Measurements from ENCODE around the gene COL5A1.
"Not testable (repeated sequence)": the region's sequence is repeated elsewhere in the genome, so short reads cannot be mapped to it uniquely, and the experiment has no call there.

COL5A1 gene

GRCh38 chr9:134678206-134678605, 36.6 kb downstream of the COL5A1 start:
- Mint-ChIP-seq H3K27me3 (no peaks in the 10 kb centered on the region), H3K27ac (ENCODE audit: low read depth) (no peak overlapping the region), H3K36me3 (ENCODE audit: insufficient read depth) (no peaks in the 10 kb centered on the region), H3K4me3 (no peak overlapping the region), H3K9me3 (no peaks in the 10 kb centered on the region), H3K4me1 (no peaks in the 10 kb centered on the region)
- DNase-seq (ENCODE audit: low spot score in 2 of 2) (no peak), ATAC-seq (replicated peaks; ENCODE audit: extremely low read depth, poor library complexity, severe bottlenecking) (no peak)

- no peaks in the 10 kb centered on the region for H3K36me3 Mint-ChIP-seq (ENCODE audit: insufficient read depth)
- no peak for DNase-seq (ENCODE audit: low spot score in 2 of 2)
- H3K27ac Mint-ChIP-seq (ENCODE audit: low read depth) = no peak overlapping the region
- no peak overlapping the region for H3K4me3 Mint-ChIP-seq
- H3K4me1 Mint-ChIP-seq = no peaks in the 10 kb centered on the region
- no peaks in the 10 kb centered on the region for H3K9me3 Mint-ChIP-seq
- no peaks in the 10 kb centered on the region for H3K27me3 Mint-ChIP-seq
- ATAC-seq (replicated peaks; ENCODE audit: extremely low read depth, poor library complexity, severe bottlenecking) = no peak
Measured at GRCh38 chr9:134678666-134679443, 37.3 kb downstream of the COL5A1 start.

GRCh38 chr9:134679616-134680392, 38.2 kb downstream of the COL5A1 start:
- H3K4me1 Mint-ChIP-seq = no peaks in the 10 kb centered on the region
- no peak for ATAC-seq (replicated peaks; ENCODE audit: extremely low read depth, poor library complexity, severe bottlenecking)
- H3K9me3 Mint-ChIP-seq = no peaks in the 10 kb centered on the region
- H3K27ac Mint-ChIP-seq (ENCODE audit: low read depth) = no peak overlapping the region
- H3K27me3 Mint-ChIP-seq = no peaks in the 10 kb centered on the region
- H3K4me3 Mint-ChIP-seq = no peak overlapping the region
- DNase-seq (ENCODE audit: low spot score in 2 of 2) = no peak
- no peaks in the 10 kb centered on the region for H3K36me3 Mint-ChIP-seq (ENCODE audit: insufficient read depth)

GRCh38 chr9:134680393-134681060, 38.9 kb downstream of the COL5A1 start:
- H3K9me3 Mint-ChIP-seq = no peaks in the 10 kb centered on the region
- H3K4me3 Mint-ChIP-seq = no peak overlapping the region
- no peak overlapping the region for H3K27ac Mint-ChIP-seq (ENCODE audit: low read depth)
- no peak for ATAC-seq (replicated peaks; ENCODE audit: extremely low read depth, poor library complexity, severe bottlenecking)
- H3K27me3 Mint-ChIP-seq = no peaks in the 10 kb centered on the region
- no peaks in the 10 kb centered on the region for H3K4me1 Mint-ChIP-seq
- no peak for DNase-seq (ENCODE audit: low spot score in 2 of 2)
- no peaks in the 10 kb centered on the region for H3K36me3 Mint-ChIP-seq (ENCODE audit: insufficient read depth)

- Mint-ChIP-seq H3K36me3 (ENCODE audit: insufficient read depth) (no peaks in the 10 kb centered on the region), H3K9me3 (no peaks in the 10 kb centered on the region), H3K27me3 (no peaks in the 10 kb centered on the region), H3K4me1 (no peaks in the 10 kb centered on the region), H3K27ac (ENCODE audit: low read depth) (no peak overlapping the region), H3K4me3 (no peak overlapping the region)
- ATAC-seq (replicated peaks; ENCODE audit: extremely low read depth, poor library complexity, severe bottlenecking) (no peak), DNase-seq (ENCODE audit: low spot score in 2 of 2) (no peak)
Measured at GRCh38 chr9:134681061-134681661, 39.6 kb downstream of the COL5A1 start.

- DNase-seq (ENCODE audit: low spot score in 2 of 2) (no peak), ATAC-seq (replicated peaks; ENCODE audit: extremely low read depth, poor library complexity, severe bottlenecking) (no peak)
- Mint-ChIP-seq H3K4me1 (no peaks in the 10 kb centered on the region), H3K36me3 (ENCODE audit: insufficient read depth) (no peaks in the 10 kb centered on the region), H3K4me3 (no peak overlapping the region), H3K27me3 (no peaks in the 10 kb centered on the region), H3K27ac (ENCODE audit: low read depth) (no peak overlapping the region), H3K9me3 (no peaks in the 10 kb centered on the region)
Measured at GRCh38 chr9:134682026-134682425, 40.4 kb downstream of the COL5A1 start.

GRCh38 chr9:134682651-134683364, 41.2 kb downstream of the COL5A1 start:
- no peaks in the 10 kb centered on the region for H3K36me3 Mint-ChIP-seq (ENCODE audit: insufficient read depth)

GRCh38 chr9:134683714-134684374, 42.2 kb downstream of the COL5A1 start:
- H3K36me3 Mint-ChIP-seq (ENCODE audit: insufficient read depth) = no peaks in the 10 kb centered on the region
- H3K27ac Mint-ChIP-seq (ENCODE audit: low read depth) = no peak overlapping the region
- DNase-seq (ENCODE audit: low spot score in 2 of 2) (no peak), ATAC-seq (replicated peaks; ENCODE audit: extremely low read depth, poor library complexity, severe bottlenecking) (no peak)
- no peak overlapping the region for H3K4me3 Mint-ChIP-seq
- H3K27me3 Mint-ChIP-seq = no peaks in the 10 kb centered on the region
- H3K9me3 Mint-ChIP-seq = no peaks in the 10 kb centered on the region
- no peaks in the 10 kb centered on the region for H3K4me1 Mint-ChIP-seq

More at GRCh38 chr9:134682651-134683364, 41.2 kb downstream of the COL5A1 start:
- Mint-ChIP-seq H3K9me3 (no peaks in the 10 kb centered on the region), H3K27ac (ENCODE audit: low read depth) (no peak overlapping the region), H3K4me3 (no peak overlapping the region), H3K27me3 (no peaks in the 10 kb centered on the region), H3K4me1 (no peaks in the 10 kb centered on the region)
- no peak for ATAC-seq (replicated peaks; ENCODE audit: extremely low read depth, poor library complexity, severe bottlenecking)
- no peak for DNase-seq (ENCODE audit: low spot score in 2 of 2)

GRCh38 chr9:134684375-134684723, 42.7 kb downstream of the COL5A1 start:
- H3K27me3 Mint-ChIP-seq = no peaks in the 10 kb centered on the region
- H3K4me1 Mint-ChIP-seq = no peaks in the 10 kb centered on the region
- DNase-seq (ENCODE audit: low spot score in 2 of 2) (no peak), ATAC-seq (replicated peaks; ENCODE audit: extremely low read depth, poor library complexity, severe bottlenecking) (no peak)
- H3K9me3 Mint-ChIP-seq = no peaks in the 10 kb centered on the region
- no peak overlapping the region for H3K27ac Mint-ChIP-seq (ENCODE audit: low read depth)
- H3K4me3 Mint-ChIP-seq = no peak overlapping the region
- H3K36me3 Mint-ChIP-seq (ENCODE audit: insufficient read depth) = no peaks in the 10 kb centered on the region

GRCh38 chr9:134684941-134685340, 43.3 kb downstream of the COL5A1 start:
- H3K4me1 Mint-ChIP-seq; H3K27ac Mint-ChIP-seq (ENCODE audit: low read depth); H3K4me3 Mint-ChIP-seq; ATAC-seq (replicated peaks; ENCODE audit: extremely low read depth, poor library complexity, severe bottlenecking); H3K9me3 Mint-ChIP-seq; DNase-seq (ENCODE audit: low spot score in 2 of 2); H3K36me3 Mint-ChIP-seq (ENCODE audit: insufficient read depth); H3K27me3 Mint-ChIP-seq: not testable (repeated sequence)

- H3K9me3 Mint-ChIP-seq = no peaks in the 10 kb centered on the region
Measured at GRCh38 chr9:134685784-134686183, 44.2 kb downstream of the COL5A1 start.

GRCh38 chr9:134686896-134687295, 45.3 kb downstream of the COL5A1 start:
- Mint-ChIP-seq H3K4me1 (no peaks in the 10 kb centered on the region), H3K9me3 (no peaks in the 10 kb centered on the region), H3K27ac (ENCODE audit: low read depth) (no peak overlapping the region), H3K36me3 (ENCODE audit: insufficient read depth) (no peaks in the 10 kb centered on the region), H3K4me3 (no peak overlapping the region), H3K27me3 (no peaks in the 10 kb centered on the region)
- no peak for ATAC-seq (replicated peaks; ENCODE audit: extremely low read depth, poor library complexity, severe bottlenecking)
- DNase-seq (ENCODE audit: low spot score in 2 of 2) = no peak

More at GRCh38 chr9:134685784-134686183, 44.2 kb downstream of the COL5A1 start:
- no peaks in the 10 kb centered on the region for H3K36me3 Mint-ChIP-seq (ENCODE audit: insufficient read depth)
- H3K27me3 Mint-ChIP-seq = no peaks in the 10 kb centered on the region
- no peak for ATAC-seq (replicated peaks; ENCODE audit: extremely low read depth, poor library complexity, severe bottlenecking)
- H3K4me1 Mint-ChIP-seq = no peaks in the 10 kb centered on the region
- DNase-seq (ENCODE audit: low spot score in 2 of 2) = no peak
- no peak overlapping the region for H3K4me3 Mint-ChIP-seq
- no peak overlapping the region for H3K27ac Mint-ChIP-seq (ENCODE audit: low read depth)

Data from central memory CD8-positive, alpha-beta T cell (primary cell).